Rectal smooth muscle tissue (tissue), 1 donor: ENCODE measurements around the gene ADI1.
"Not testable (repeated sequence)": the region's sequence is repeated elsewhere in the genome, so short reads cannot be mapped to it uniquely, and the experiment has no call there.

Experiments used
- H3K27ac ChIP-seq: one replicate; pipeline ENCODE4 v1.7.0; 2013; ENCODE audit warnings: low read depth, low read length, inconsistent platforms
- H3K27me3 ChIP-seq: one replicate; pipeline ENCODE4 v1.7.0; 2013; ENCODE audit warnings: low read length; ENCODE audit not compliant: control insufficient read depth, insufficient read depth
- H3K36me3 ChIP-seq: one replicate; pipeline ENCODE4 v1.7.0; 2013; ENCODE audit warnings: low read length; ENCODE audit not compliant: control insufficient read depth, insufficient read depth
- H3K4me1 ChIP-seq: one replicate; pipeline ENCODE4 v1.7.0; 2013; ENCODE audit warnings: low read length; ENCODE audit not compliant: control insufficient read depth, insufficient read depth
- H3K4me3 ChIP-seq: one replicate; pipeline ENCODE4 v1.7.0; 2013; ENCODE audit warnings: low read length
- H3K9ac ChIP-seq: one replicate; pipeline ENCODE4 v1.7.0; 2013; ENCODE audit warnings: low read length

ADI1 gene

DNA sequence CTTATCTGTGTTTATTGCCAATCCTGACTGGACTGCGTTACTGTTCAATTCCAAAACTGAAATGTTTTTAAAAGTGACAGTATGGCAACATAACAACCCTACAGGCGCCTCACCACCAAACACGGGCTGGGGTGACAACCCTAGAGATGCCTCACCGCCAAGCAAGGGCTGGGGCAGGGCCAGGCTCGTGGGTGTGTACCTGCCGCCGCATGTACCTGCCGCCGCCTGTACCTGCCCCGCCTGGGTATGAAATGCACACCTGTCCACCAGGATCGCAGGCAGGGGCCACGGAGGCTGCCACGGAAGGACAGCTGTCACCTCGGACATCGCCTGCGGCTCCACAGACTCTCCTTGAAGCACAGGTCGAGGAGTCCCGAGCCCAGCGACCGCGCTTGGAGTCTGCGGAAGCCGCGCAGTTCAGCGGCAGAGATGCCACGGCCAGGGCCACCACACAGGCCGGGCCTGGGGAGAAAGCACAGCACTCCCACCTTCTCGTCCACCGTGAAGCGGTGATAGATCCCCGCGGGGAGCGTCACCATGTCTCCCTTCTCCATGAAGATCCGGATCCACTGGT, 18.9 kb downstream of the ADI1 start:
- H3K4me1 ChIP-seq = no peaks in the 10 kb centered on the region
- H3K9ac ChIP-seq = no peak overlapping the region
- H3K4me3 ChIP-seq = no peak overlapping the region
- no peaks in the 10 kb centered on the region for H3K27me3 ChIP-seq
- peaks cover 43% of the 10 kb centered on the region for H3K36me3 ChIP-seq
- H3K27ac ChIP-seq = no peak overlapping the region

DNA sequence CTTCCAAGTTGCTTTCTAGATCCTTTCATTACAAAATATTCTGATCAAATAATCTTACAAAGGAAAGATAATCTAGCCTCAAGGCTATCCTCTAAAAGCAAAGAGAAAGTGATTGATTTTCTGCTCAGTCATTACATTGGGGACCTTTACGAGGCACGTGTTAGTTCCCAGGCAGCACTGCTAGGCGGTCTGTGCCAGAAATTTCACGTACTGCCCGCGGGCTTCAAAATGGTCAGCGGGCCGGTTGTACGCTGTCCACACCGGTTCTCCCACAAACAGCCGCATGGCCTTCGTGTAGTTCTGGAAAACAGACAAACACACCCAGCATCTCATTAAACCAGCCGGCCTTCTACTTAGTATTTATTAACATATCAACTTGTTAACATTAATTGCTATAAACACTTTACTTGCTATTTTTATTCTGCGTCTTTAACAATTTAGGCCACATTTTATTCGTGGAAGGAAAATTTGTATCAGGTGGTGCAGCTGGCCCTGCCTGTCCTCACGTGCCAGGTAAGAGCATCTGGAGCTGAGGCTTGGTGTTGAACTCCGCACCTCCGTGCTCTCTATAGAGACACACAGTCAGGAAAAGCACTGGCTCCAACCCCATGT, 20.4 kb downstream of the ADI1 start:
- Histone ChIP-seq H3K9ac (no peak overlapping the region), H3K27me3 (no peaks in the 10 kb centered on the region), H3K36me3 (peaks cover 39% of the 10 kb centered on the region), H3K4me1 (no peaks in the 10 kb centered on the region), H3K4me3 (no peak overlapping the region), H3K27ac (no peak overlapping the region)

DNA sequence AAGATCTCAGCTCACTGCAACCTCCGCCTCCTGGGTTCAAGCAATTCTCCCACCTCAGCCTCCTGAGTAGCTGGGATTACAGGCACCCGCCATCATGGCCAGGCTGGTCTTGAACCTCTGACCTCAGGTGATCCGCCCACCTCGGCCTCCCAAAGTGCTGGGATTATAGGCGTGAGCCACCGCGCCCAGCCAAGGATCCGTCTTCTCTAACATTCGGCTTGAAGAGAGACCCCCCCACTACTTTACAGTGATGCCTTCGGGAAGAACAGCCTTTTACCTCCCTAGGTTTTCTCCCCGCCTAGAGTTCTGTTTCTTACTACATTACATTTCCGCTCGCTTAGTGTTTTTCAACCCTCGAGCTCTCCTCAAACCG, 22.6 kb downstream of the ADI1 start:
- not testable (repeated sequence) for H3K9ac ChIP-seq, H3K4me1 ChIP-seq, H3K27me3 ChIP-seq, H3K27ac ChIP-seq, H3K4me3 ChIP-seq
- H3K36me3 ChIP-seq = peaks cover 30% of the 10 kb centered on the region

DNA sequence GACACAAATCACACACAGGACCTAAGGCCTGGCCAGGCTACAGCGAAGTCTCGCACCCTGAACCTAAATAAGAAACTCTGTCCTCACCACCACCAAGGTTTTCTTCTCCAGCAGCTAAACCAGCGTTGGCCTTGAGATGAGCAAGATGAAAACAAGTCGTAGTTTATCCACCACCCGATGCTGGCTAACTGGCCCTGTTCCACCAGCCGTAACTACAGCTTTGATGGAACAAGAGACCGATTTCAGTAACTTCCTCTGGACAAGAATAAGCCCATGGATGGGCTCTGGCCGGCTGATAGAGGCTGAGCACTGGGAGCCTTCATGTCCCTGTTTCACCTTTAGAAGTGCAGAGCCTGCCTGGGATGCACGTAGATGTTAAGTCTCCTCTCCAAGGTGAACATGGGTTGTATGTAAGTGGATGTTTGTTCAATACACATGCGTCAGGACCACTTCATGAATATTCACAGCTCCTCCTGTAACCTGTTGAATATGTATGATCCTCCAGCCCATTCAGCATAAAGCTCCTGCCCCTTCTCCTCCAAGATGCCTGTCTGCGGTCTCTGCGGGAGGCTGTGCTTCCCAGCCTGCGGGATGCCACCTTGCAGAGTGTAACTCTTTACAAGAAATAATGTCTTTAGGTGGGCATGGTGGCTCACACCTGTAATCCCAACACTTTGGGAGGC, 24.2 kb downstream of the ADI1 start:
- H3K27me3 ChIP-seq = no peaks in the 10 kb centered on the region
- no peak overlapping the region for H3K4me3 ChIP-seq
- H3K4me1 ChIP-seq = peaks cover 3% of the 10 kb centered on the region
- peaks cover 22% of the 10 kb centered on the region for H3K36me3 ChIP-seq
- no peak overlapping the region for H3K27ac ChIP-seq
- H3K9ac ChIP-seq = no peak overlapping the region

DNA sequence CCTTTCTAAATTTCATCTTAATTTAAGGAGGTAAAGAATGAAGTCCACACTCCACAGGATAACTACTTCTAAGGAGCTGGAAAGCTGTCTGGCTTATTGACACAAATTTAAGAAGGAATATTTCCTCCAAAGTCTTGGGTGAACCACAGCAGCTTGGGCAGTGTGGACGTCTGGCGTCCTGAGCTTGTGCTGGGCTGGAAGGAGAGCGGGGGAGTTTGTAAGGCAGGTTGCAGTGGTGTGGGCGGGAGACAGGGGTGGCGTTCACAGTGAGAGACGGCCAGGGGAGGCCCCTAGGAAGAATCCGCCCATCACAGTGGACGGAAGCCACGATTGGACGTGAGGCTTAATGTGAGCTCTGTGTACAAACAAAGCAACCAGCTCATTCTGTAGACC, 25.7 kb downstream of the ADI1 start:
- no peak overlapping the region for H3K9ac ChIP-seq
- H3K27ac ChIP-seq = peak overlapping the region; percentile 14
- no peaks in the 10 kb centered on the region for H3K27me3 ChIP-seq
- H3K4me3 ChIP-seq = peak overlapping the region; percentile 9
- H3K4me1 ChIP-seq = peaks cover 3% of the 10 kb centered on the region
- H3K36me3 ChIP-seq = peaks cover 14% of the 10 kb centered on the region

DNA sequence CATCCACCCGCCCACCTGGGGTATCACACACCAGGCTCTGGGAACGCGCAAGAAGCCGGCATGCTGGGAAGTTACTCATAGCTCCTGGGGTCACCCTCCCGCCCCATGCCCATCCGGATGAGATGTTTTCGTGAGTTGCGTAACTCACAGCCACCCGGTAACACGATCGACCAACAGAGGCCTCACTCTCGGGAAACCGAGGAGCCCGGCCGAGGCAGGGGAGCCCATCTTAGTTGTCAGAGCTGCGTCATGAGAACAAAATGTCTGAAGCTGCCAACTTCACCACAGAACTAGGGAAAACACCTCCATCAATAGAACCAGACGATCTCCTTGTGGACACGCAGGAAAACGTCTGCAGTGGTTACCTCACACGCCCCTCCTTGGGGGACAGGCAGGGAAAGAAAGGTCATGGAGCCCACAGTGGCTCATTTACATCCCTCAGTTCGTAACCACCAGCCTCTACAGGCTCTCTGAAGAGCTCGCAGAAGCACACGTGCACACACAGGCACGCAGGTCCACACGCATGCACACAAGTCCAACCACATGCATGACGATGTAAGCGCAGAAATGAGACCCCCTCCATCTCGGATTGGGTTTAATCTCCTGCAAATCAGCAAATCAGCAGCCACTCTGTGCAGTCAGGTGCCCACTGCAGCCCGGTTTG, 26.2 kb downstream of the ADI1 start:
- Histone ChIP-seq H3K4me1 (peaks cover 3% of the 10 kb centered on the region), H3K4me3 (peak overlapping the region; percentile 9), H3K36me3 (peaks cover 10% of the 10 kb centered on the region), H3K27me3 (no peaks in the 10 kb centered on the region), H3K9ac (no peak overlapping the region), H3K27ac (peak overlapping the region; percentile 14)

DNA sequence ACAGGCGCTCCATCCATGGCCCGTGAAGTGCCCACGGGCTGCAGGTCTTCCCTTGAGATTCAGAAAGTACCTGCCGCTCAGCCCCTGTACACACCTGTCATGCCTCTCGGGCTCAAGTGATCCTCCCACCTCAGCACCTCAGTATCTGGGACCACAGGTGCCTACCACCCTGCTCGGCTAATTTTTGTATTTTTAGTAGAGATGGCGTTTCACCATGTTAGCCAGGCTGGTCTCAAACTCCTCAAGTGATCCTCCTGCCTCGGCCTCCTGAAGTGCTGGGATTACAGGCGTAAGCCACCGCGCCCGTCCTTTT, 26.9 kb downstream of the ADI1 start:
- not testable (repeated sequence) for H3K36me3 ChIP-seq, H3K27me3 ChIP-seq, H3K9ac ChIP-seq, H3K4me1 ChIP-seq, H3K4me3 ChIP-seq, H3K27ac ChIP-seq

DNA sequence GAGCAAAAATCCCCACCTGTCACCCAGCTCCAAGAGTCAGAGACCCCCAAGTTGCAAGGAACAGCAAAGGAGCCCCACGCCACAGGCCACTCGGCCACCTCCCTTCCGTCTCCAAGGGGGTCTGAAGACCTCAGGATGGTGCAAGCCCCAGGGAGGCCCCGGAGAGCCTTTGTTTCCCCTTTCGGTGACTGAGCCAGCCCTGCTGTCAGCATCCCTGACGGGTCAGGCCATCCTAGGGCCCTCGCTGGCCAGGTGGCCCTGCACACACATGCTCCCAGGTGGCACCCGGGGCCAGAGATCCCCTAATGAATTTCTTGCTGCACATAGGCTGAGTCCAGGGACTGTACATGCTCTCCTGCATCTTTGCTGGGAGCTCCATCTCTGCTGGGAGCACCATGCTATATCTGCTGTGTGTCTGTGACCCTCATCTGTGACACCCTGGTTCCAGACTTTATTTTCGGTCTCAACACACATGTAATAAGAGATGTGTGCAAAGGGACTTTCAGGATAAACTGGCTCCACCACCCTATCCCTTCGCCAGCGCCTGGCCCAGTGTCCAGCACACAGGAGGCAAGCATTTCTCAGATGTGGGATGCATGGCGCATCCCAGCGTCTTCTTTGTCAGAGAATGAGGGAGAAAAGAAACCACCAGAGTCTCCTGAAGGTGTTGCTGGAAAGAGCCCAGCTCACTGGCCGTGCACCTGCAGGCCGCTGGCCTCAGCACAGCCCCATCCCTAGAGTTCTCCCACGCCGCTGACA, 27.4 kb downstream of the ADI1 start:
- Histone ChIP-seq H3K4me1 (peaks cover 3% of the 10 kb centered on the region), H3K27me3 (no peaks in the 10 kb centered on the region), H3K36me3 (peaks cover 7% of the 10 kb centered on the region), H3K27ac (no peak overlapping the region), H3K4me3 (no peak overlapping the region), H3K9ac (no peak overlapping the region)

DNA sequence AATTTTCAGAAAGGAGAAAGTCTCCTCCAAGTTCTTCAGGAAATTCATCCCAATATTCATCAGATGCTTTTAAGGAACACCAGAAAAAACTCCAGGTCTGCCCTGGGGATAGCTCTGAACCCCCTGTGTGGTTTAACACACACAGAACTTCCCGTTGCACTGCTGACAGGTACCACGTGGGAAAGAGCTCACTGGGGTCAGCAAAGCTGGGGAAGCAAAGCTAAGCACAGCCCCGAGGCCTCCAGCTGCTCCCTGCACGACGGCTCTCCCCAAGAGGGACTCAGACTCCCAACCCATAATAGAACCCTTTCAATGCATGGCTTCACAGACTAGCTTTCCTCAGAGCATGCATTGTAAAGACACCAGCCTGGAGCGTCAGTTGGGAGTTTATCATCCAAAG, 28.0 kb downstream of the ADI1 start:
- H3K27ac ChIP-seq = no peak overlapping the region
- H3K27me3 ChIP-seq = no peaks in the 10 kb centered on the region
- H3K4me3 ChIP-seq = no peak overlapping the region
- no peak overlapping the region for H3K9ac ChIP-seq
- H3K4me1 ChIP-seq = peaks cover 3% of the 10 kb centered on the region
- H3K36me3 ChIP-seq = peaks cover 5% of the 10 kb centered on the region

DNA sequence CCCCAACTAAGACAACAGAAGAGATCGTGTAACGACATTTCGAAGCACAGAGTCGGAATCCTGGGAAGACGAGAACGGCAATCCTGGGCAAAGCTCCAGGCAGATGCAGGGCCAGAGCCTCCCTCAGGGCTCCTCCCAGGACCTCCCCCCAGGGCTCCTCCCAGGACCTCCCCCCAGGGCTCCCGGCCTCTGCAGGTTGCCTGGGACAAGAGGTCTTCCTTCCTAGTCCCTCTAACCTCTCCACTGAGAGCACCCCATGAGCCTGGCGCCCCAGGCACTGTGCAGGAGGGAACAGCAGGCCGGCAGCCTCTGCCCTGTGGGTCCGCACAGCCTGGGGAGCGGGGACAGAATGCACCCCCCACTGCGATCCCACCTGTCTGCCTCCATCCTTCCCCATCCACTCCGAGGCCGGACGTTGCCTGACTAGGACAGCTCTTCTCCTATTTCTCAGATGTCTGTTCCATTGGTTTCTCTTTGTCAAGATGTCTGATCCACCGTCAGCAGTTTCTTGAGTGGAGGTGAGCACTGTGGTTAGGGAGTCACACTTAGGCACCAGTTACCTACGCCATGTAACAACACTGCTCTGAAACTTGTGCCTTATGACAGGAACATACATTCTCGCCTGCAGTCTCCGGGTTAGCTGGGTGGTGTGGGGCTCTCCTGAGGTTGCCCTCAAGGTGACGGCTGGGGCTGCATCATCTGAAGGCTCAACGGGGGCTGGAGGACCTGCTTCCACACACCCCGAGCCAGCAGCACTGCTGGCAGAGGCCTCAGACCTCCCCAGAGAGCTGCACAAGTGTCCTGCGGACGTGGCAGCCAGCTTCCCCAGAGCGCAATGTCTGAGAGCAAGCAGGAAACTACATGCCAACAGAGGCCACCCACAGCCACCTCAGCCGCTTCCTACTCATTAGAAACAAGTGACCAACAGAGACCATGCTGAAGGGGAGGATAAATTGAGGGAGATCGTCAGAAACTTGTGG, 28.9 kb downstream of the ADI1 start:
- Histone ChIP-seq H3K4me3 (no peak overlapping the region), H3K4me1 (peaks cover 3% of the 10 kb centered on the region), H3K9ac (no peak overlapping the region), H3K27ac (no peak overlapping the region), H3K36me3 (peaks cover 4% of the 10 kb centered on the region), H3K27me3 (no peaks in the 10 kb centered on the region)

DNA sequence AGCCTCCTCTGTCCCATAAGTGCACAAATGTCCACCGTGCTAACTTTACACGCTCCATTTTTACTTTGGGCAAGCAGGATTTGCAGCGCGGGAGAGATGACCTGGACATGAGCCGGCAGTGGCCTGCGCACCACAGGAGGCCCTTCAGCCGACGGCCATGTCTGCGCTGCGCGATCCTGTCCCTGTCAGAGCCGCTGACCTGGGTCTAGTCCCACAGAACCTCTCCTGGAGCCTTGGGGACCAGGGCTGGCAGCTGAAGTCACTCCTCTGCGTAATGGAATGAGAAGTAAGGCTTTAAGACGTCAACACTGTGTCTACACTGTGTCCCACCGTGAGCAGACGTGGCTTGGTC, 29.6 kb downstream of the ADI1 start:
- no peak overlapping the region for H3K9ac ChIP-seq
- no peaks in the 10 kb centered on the region for H3K36me3 ChIP-seq
- no peaks in the 10 kb centered on the region for H3K27me3 ChIP-seq
- H3K4me1 ChIP-seq = peaks cover 3% of the 10 kb centered on the region
- H3K4me3 ChIP-seq = no peak overlapping the region
- H3K27ac ChIP-seq = no peak overlapping the region
